Measurements from ENCODE around the gene SLC25A42. TPM values are rescaled to one million over a fixed set of nuclear protein-coding genes. Genes with fewer than 3 reads are reported as not detected.
"Not testable (repeated sequence)": the region's sequence is repeated elsewhere in the genome, so short reads cannot be mapped to it uniquely, and the experiment has no call there.

The SLC25A42 gene, protein sequence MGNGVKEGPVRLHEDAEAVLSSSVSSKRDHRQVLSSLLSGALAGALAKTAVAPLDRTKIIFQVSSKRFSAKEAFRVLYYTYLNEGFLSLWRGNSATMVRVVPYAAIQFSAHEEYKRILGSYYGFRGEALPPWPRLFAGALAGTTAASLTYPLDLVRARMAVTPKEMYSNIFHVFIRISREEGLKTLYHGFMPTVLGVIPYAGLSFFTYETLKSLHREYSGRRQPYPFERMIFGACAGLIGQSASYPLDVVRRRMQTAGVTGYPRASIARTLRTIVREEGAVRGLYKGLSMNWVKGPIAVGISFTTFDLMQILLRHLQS
- total RNA-seq, result 12.7 TPM
- long read RNA-seq, transcript SLC25A42-201 (8 exons, 3,120 nt), result major isoform, 28 of 53 reads
- long read RNA-seq, partial matches to known transcripts, result 8 of 53 reads
- long read RNA-seq, other reads (novel, unspliced or antisense), result 13 of 53 reads

- TF ChIP-seq, protein P1, sequence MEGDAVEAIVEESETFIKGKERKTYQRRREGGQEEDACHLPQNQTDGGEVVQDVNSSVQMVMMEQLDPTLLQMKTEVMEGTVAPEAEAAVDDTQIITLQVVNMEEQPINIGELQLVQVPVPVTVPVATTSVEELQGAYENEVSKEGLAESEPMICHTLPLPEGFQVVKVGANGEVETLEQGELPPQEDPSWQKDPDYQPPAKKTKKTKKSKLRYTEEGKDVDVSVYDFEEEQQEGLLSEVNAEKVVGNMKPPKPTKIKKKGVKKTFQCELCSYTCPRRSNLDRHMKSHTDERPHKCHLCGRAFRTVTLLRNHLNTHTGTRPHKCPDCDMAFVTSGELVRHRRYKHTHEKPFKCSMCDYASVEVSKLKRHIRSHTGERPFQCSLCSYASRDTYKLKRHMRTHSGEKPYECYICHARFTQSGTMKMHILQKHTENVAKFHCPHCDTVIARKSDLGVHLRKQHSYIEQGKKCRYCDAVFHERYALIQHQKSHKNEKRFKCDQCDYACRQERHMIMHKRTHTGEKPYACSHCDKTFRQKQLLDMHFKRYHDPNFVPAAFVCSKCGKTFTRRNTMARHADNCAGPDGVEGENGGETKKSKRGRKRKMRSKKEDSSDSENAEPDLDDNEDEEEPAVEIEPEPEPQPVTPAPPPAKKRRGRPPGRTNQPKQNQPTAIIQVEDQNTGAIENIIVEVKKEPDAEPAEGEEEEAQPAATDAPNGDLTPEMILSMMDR (IDR thresholded peaks at IDR 0.05), result no peak
- H3K9me3 ChIP-seq, result no peaks in the 10 kb centered on the region
- no peaks in the 10 kb centered on the region for H3K27me3 ChIP-seq
- peaks cover 20% of the 10 kb centered on the region for H3K4me1 ChIP-seq
- H3K4me3 ChIP-seq, result peak within 1 kb of the TSS; percentile 62
- peak; percentile 100 for DNase-seq
- peak within 1 kb of the TSS; percentile 80 for H3K27ac ChIP-seq
- intact Hi-C loops (cut with DNase I), result no loop called here
- peak; percentile 95 for ATAC-seq
- no peaks in the 10 kb centered on the region for H3K36me3 ChIP-seq
Measured at GRCh38 chr19:19063183-19064097, at the start of gene SLC25A42. Gene SLC25A42 (plus strand): TSS chr19:19063994. CDS start chr19:19096125, 32,131 bp downstream.

DNA sequence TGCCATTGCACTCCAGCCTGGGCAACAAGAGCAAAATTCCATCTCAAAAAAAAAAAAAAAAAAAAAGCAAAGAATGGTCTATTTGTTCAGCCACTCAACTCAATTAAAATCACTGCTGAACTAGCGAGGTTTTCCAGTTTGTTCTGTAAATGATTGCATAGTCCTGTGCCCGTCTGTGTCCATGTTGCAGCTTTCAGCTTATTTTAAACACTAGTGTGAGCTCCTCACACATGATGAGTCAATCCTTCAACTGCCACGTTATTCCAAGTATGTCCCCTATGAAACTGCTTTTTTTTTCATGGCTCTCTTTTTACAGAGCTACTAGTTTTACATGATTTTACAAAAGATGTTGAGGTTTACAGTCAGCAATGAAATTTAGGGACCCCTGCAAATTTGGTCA lies 42.7 kb upstream of the SLC25A42 start:
- H3K4me3 ChIP-seq, result no peak overlapping the region
- H3K9me3 ChIP-seq, result no peaks in the 10 kb centered on the region
- H3K4me1 ChIP-seq, result no peaks in the 10 kb centered on the region
- no peaks in the 10 kb centered on the region for H3K27me3 ChIP-seq
- no peak for DNase-seq
- TF ChIP-seq, protein P1 (IDR thresholded peaks at IDR 0.05), result no peak
- peaks cover 77% of the 10 kb centered on the region for H3K36me3 ChIP-seq
- ATAC-seq, result peak; percentile 41
- H3K27ac ChIP-seq, result no peak overlapping the region
- intact Hi-C loops (cut with DNase I), result no loop called here

GRCh38 chr19:19022380-19022961 lies 41.3 kb upstream of the SLC25A42 start:
- Histone ChIP-seq H3K4me1 (peaks cover 7% of the 10 kb centered on the region), H3K27me3 (no peaks in the 10 kb centered on the region), H3K9me3 (no peaks in the 10 kb centered on the region), H3K27ac (no peak overlapping the region), H3K4me3 (no peak overlapping the region), H3K36me3 (peaks cover 76% of the 10 kb centered on the region)
- DNase-seq, result no peak
- intact Hi-C loops (cut with DNase I), result no loop called here
- TF ChIP-seq, protein P1 (IDR thresholded peaks at IDR 0.05), result no peak
- ATAC-seq, result no peak

DNA sequence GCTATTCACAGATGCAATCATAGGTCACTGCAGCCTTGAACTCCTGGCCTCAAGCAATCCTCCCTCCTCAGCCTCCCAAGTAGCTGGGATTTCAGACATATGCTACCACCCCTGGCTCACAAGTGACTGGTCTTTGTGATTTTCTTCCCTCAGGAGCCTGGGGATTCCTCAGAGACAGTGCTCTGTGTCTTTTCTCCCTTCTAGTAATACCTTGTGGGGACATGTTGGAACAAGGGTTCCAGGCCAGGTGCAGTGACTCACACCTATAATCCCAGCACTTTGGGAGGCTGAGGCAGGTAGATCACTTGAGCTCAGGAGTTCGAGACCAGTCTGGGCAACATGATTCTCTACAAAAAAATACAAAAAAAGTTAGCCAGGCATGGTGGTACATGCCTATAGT lies 40.4 kb upstream of the SLC25A42 start:
- H3K27me3 ChIP-seq; H3K4me1 ChIP-seq; H3K27ac ChIP-seq; DNase-seq; H3K4me3 ChIP-seq; intact Hi-C loops (cut with DNase I); H3K9me3 ChIP-seq; ATAC-seq: not testable (repeated sequence)
- H3K36me3 ChIP-seq, result peaks cover 76% of the 10 kb centered on the region

GRCh38 chr19:19025861-19026260 lies 37.9 kb upstream of the SLC25A42 start:
- no peak for DNase-seq
- peaks cover 87% of the 10 kb centered on the region for H3K36me3 ChIP-seq
- no peaks in the 10 kb centered on the region for H3K9me3 ChIP-seq
- peaks cover 7% of the 10 kb centered on the region for H3K4me1 ChIP-seq
- H3K27me3 ChIP-seq, result no peaks in the 10 kb centered on the region
- H3K4me3 ChIP-seq, result no peak overlapping the region
- ATAC-seq, result no peak
- TF ChIP-seq, protein P1 (IDR thresholded peaks at IDR 0.05), result no peak
- intact Hi-C loops (cut with DNase I), result no loop called here
- no peak overlapping the region for H3K27ac ChIP-seq
